ENCODE measurements around the gene TMEM37. TPM values are rescaled to one million over a fixed set of nuclear protein-coding genes. Genes with fewer than 3 reads are reported as not detected.

Gene TMEM37
- total RNA-seq, 1 experiment from 2014 or later, result 9.6 TPM

- Mint-ChIP-seq H3K27ac (no peak overlapping the region), H3K4me1 (peaks cover 8% of the 10 kb centered on the region), H3K27me3 (ENCODE audit: low read depth) (no peaks in the 10 kb centered on the region; the same call in 1 of the 2 replicates), H3K4me3 (no peak overlapping the region), H3K36me3 (no peaks in the 10 kb centered on the region; the same call in 1 of the 2 replicates), H3K9me3 (peaks cover 15% of the 10 kb centered on the region)
- CTCF ChIA-PET, result interaction anchor here (1.5 to 16.3 kb wide), 3 partner anchors 23 to 66 kb away, joined by 5 to 145 read pairs (median 11); partner anchors contain the start of gene TMEM37
- ATAC-seq (no peak), DNase-seq (ENCODE audit: low spot score) (no peak)
- POLR2A ChIA-PET, result no interaction called here
- TF ChIP-seq ATF6 (CRISPR knock-in tag; IDR thresholded peaks at IDR 0.05) (no peak), KAT7 (CRISPR knock-in tag; IDR thresholded peaks at IDR 0.05; ENCODE audit: borderline replicate concordance) (no peak), TEAD4 (CRISPR knock-in tag; IDR thresholded peaks at IDR 0.05) (no peak), NR1H2 (CRISPR knock-in tag; IDR thresholded peaks at IDR 0.05) (no peak), GRHL2 (CRISPR knock-in tag; IDR thresholded peaks at IDR 0.05; ENCODE audit: insufficient replicate concordance, severe bottlenecking) (no peak), OVOL2 (CRISPR knock-in tag; IDR thresholded peaks at IDR 0.05; ENCODE audit: borderline replicate concordance) (no peak), JAZF1 (CRISPR knock-in tag; IDR thresholded peaks at IDR 0.05) (no peak), ATF1 (CRISPR knock-in tag; IDR thresholded peaks at IDR 0.05) (no peak), ZBTB21 (CRISPR knock-in tag; IDR thresholded peaks at IDR 0.05; ENCODE audit: borderline replicate concordance) (no peak), ZNF317 (CRISPR knock-in tag; IDR thresholded peaks at IDR 0.05; ENCODE audit: borderline replicate concordance, low read depth) (no peak), TP53 (CRISPR knock-in tag; IDR thresholded peaks at IDR 0.05) (no peak), USF2 (CRISPR knock-in tag; IDR thresholded peaks at IDR 0.05) (no peak), ZNF425 (CRISPR knock-in tag; conservative IDR thresholded peaks at IDR 0.05) (no peak), IRF1 (CRISPR knock-in tag; IDR thresholded peaks at IDR 0.05) (no peak)
- TF ChIP-seq, protein P1, sequence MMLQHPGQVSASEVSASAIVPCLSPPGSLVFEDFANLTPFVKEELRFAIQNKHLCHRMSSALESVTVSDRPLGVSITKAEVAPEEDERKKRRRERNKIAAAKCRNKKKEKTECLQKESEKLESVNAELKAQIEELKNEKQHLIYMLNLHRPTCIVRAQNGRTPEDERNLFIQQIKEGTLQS (CRISPR knock-in tag; conservative IDR thresholded peaks at IDR 0.05), result no peak
- TF ChIP-seq, protein P2, sequence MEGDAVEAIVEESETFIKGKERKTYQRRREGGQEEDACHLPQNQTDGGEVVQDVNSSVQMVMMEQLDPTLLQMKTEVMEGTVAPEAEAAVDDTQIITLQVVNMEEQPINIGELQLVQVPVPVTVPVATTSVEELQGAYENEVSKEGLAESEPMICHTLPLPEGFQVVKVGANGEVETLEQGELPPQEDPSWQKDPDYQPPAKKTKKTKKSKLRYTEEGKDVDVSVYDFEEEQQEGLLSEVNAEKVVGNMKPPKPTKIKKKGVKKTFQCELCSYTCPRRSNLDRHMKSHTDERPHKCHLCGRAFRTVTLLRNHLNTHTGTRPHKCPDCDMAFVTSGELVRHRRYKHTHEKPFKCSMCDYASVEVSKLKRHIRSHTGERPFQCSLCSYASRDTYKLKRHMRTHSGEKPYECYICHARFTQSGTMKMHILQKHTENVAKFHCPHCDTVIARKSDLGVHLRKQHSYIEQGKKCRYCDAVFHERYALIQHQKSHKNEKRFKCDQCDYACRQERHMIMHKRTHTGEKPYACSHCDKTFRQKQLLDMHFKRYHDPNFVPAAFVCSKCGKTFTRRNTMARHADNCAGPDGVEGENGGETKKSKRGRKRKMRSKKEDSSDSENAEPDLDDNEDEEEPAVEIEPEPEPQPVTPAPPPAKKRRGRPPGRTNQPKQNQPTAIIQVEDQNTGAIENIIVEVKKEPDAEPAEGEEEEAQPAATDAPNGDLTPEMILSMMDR (IDR thresholded peaks at IDR 0.05), result no peak
Observed at GRCh38 chr2:119409506-119409905, 22.1 kb upstream of the TMEM37 start.

DNA sequence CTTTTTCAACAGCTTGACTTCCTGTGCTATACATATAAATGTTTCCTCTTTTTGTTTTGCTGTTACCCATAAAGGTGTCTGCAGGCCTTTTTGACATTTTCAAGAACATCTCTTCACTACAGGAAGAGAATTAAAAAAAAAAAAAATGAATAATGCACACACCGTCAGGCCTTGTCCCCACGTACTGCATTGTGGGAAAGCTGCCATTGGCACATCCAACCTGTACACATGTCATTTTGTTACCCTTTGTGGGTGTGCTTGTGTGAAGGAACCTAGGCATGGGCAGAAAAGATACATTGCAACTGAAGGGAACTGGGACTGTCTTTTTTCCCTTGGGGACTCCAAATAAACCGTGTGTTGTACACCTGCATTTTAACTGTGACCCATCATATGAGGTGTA, 16.8 kb upstream of the TMEM37 start:
- H3K9me3 Mint-ChIP-seq, result peaks cover 23% of the 10 kb centered on the region
- CTCF ChIA-PET, result no interaction called here
- POLR2A ChIA-PET, result no interaction called here
- TF ChIP-seq ZNF671 (CRISPR knock-in tag; IDR thresholded peaks at IDR 0.05) (no peak), CREB1 (CRISPR knock-in tag; IDR thresholded peaks at IDR 0.05) (no peak), NR2C2 (CRISPR knock-in tag; IDR thresholded peaks at IDR 0.05) (no peak), ZNF219 (CRISPR knock-in tag; IDR thresholded peaks at IDR 0.05; ENCODE audit: borderline replicate concordance) (no peak), KAT7 (CRISPR knock-in tag; IDR thresholded peaks at IDR 0.05; ENCODE audit: borderline replicate concordance) (no peak), ELF4 (CRISPR knock-in tag; IDR thresholded peaks at IDR 0.05; ENCODE audit: low read depth) (no peak), IRF2 (CRISPR knock-in tag; IDR thresholded peaks at IDR 0.05; ENCODE audit: borderline replicate concordance, low read depth) (no peak), USF1 (CRISPR knock-in tag; IDR thresholded peaks at IDR 0.05) (no peak)
- TF ChIP-seq, protein P1 (CRISPR knock-in tag; conservative IDR thresholded peaks at IDR 0.05), result no peak
- TF ChIP-seq, protein P2 (IDR thresholded peaks at IDR 0.05), result no peak

More for the DNA sequence above, 16.8 kb upstream of the TMEM37 start:
- Mint-ChIP-seq H3K4me3 (no peak overlapping the region), H3K27ac (no peak overlapping the region), H3K36me3 (no peaks in the 10 kb centered on the region; the same call in 1 of the 2 replicates), H3K27me3 (ENCODE audit: low read depth) (peaks cover 3% of the 10 kb centered on the region), H3K4me1 (peaks cover 3% of the 10 kb centered on the region)
- ATAC-seq (no peak), DNase-seq (ENCODE audit: low spot score) (no peak)

All from WTC11 (cell line).